ENCODE data around the gene RAB7B. TPM values are rescaled to one million over a fixed set of nuclear protein-coding genes. Genes with fewer than 3 reads are reported as not detected.

RAB7B gene
- total RNA-seq, 1 donor from 2014 or later: not detected

GRCh38 chr1:205976708-205977401 is 26.3 kb downstream of the RAB7B start:
- H3K27me3 Mint-ChIP-seq: no peaks in the 10 kb centered on the region
- no peaks in the 10 kb centered on the region for H3K36me3 Mint-ChIP-seq (ENCODE audit: insufficient read depth)
- TF ChIP-seq CTCF (IDR thresholded peaks at IDR 0.05; ENCODE audit: unreplicated experiment): no peak
- no peak for DNase-seq (ENCODE audit: low spot score, unreplicated experiment)
- H3K4me3 Mint-ChIP-seq (ENCODE audit: low read depth): no peak overlapping the region
- H3K4me1 Mint-ChIP-seq (ENCODE audit: low read depth): peaks cover 8% of the 10 kb centered on the region
- H3K9me3 Mint-ChIP-seq (ENCODE audit: low read depth): peaks cover under 1% of the 10 kb centered on the region
- no peak overlapping the region for H3K27ac Mint-ChIP-seq

- H3K9me3 Mint-ChIP-seq (ENCODE audit: low read depth): no peaks in the 10 kb centered on the region
- H3K27me3 Mint-ChIP-seq: no peaks in the 10 kb centered on the region
- TF ChIP-seq CTCF (IDR thresholded peaks at IDR 0.05; ENCODE audit: unreplicated experiment): no peak
- no peak overlapping the region for H3K27ac Mint-ChIP-seq
- H3K4me1 Mint-ChIP-seq (ENCODE audit: low read depth): peaks cover 8% of the 10 kb centered on the region
- no peak for DNase-seq (ENCODE audit: low spot score, unreplicated experiment)
- H3K4me3 Mint-ChIP-seq (ENCODE audit: low read depth): no peak overlapping the region
- H3K36me3 Mint-ChIP-seq (ENCODE audit: insufficient read depth): no peaks in the 10 kb centered on the region
Observed at GRCh38 chr1:205976036-205976435, 27.2 kb downstream of the RAB7B start.

- Mint-ChIP-seq H3K4me3 (ENCODE audit: low read depth) (no peak overlapping the region), H3K9me3 (ENCODE audit: low read depth) (no peaks in the 10 kb centered on the region), H3K4me1 (ENCODE audit: low read depth) (peaks cover 8% of the 10 kb centered on the region), H3K36me3 (ENCODE audit: insufficient read depth) (no peaks in the 10 kb centered on the region), H3K27me3 (no peaks in the 10 kb centered on the region), H3K27ac (no peak overlapping the region)
- no peak for TF ChIP-seq CTCF (IDR thresholded peaks at IDR 0.05; ENCODE audit: unreplicated experiment)
- DNase-seq (ENCODE audit: low spot score, unreplicated experiment): no peak
Observed at GRCh38 chr1:205975387-205975998, 27.7 kb downstream of the RAB7B start.

- Mint-ChIP-seq H3K27ac (no peak overlapping the region), H3K27me3 (no peaks in the 10 kb centered on the region), H3K4me3 (ENCODE audit: low read depth) (no peak overlapping the region), H3K4me1 (ENCODE audit: low read depth) (peaks cover 8% of the 10 kb centered on the region), H3K9me3 (ENCODE audit: low read depth) (no peaks in the 10 kb centered on the region), H3K36me3 (ENCODE audit: insufficient read depth) (no peaks in the 10 kb centered on the region)
- no peak for DNase-seq (ENCODE audit: low spot score, unreplicated experiment)
- no peak for TF ChIP-seq CTCF (IDR thresholded peaks at IDR 0.05; ENCODE audit: unreplicated experiment)
Observed at GRCh38 chr1:205974712-205975111, 28.5 kb downstream of the RAB7B start.

GRCh38 chr1:205973377-205974232 is 29.6 kb downstream of the RAB7B start:
- Mint-ChIP-seq H3K27ac (no peak overlapping the region), H3K9me3 (ENCODE audit: low read depth) (no peaks in the 10 kb centered on the region), H3K36me3 (ENCODE audit: insufficient read depth) (no peaks in the 10 kb centered on the region)

More at GRCh38 chr1:205973377-205974232, 29.6 kb downstream of the RAB7B start:
- DNase-seq (ENCODE audit: low spot score, unreplicated experiment): no peak
- Mint-ChIP-seq H3K4me3 (ENCODE audit: low read depth) (no peak overlapping the region), H3K4me1 (ENCODE audit: low read depth) (peaks cover 8% of the 10 kb centered on the region), H3K27me3 (no peaks in the 10 kb centered on the region)
- no peak for TF ChIP-seq CTCF (IDR thresholded peaks at IDR 0.05; ENCODE audit: unreplicated experiment)

Measured in progenitor cell of endocrine pancreas (in vitro differentiated cells).